Activated gamma-delta T cell treated with Interleukin-2 at 50 U/mL for 16 hours (primary cell): Measurements from ENCODE around the gene ERBB2.
A peak's percentile ranks its signal among the peaks of the same experiment; 100 is the strongest.
"Not testable (repeated sequence)": the region's sequence is repeated elsewhere in the genome, so short reads cannot be mapped to it uniquely, and the experiment has no call there.

Experiments used
- DNase-seq: peaks from one replicate; pipeline ENCODE4 v3.0.0-alpha.2; 2020

ERBB2 gene

DNA sequence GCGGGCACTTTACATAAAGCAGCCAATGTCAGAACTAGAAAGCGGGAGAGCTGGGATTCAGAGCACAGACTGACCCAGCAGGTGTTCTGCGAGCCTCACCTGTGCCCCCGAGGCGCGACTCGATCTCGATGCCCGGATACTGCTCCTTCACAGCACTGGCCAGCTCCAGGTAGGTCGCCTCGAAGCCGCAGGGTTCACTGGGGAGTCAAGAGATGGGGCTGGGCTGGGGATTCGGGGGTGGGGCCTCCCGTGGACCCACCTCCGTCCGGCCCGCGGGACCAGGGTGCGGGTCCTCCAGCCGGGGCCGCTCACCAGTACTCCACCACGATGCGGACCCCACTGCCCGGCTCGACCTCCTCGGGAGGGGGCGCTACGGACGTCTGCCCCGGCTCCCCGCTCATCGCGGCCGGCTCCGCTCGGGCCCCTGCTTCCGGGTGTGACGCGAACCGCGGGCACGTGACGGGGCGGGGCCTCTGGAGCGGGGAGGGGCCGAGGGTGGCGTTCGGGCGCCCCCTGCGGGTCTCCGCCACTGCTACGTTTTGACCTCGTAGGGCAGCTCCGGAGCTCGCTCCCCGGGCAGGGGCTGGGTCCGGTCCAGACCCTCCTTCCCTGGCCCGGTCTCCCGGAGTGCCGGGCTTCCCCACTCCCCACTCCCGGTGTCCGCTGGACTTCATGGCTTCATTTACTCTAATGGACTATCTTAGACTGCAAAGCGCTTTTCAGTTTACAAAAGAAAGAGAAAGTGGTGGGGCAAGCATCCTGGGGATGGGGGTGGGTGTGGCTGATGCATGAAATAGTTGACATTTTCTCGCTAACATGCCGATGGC is 30.4 kb downstream of the ERBB2 start, which contains the start of gene MIEN1:
Gene MIEN1, minus strand, starts transcription at position 438 of the 827 bp plus-strand sequence. Its CDS starts 37 bp downstream, at position 401.
- DNase-seq: peak; percentile 95

DNA sequence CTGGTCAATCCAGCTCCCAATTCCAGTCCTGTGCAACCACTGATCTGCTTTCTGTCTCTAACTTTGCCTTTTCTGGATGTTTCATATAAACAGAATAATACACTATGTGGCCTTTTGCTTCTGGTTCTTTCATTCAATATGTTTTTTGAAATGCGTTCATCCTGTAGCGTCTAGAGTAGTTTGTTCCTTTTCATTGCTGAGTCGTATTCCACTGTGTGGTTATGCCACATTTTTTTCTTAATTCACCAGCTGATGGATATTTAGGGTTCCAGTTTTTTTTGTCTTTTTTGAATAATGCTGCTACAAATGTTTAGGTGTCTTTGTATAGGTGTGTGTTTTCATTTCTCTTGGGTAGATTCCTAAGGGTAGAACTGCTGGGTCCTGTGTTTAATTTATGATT is 32.7 kb downstream of the ERBB2 start:
- no peak for DNase-seq

DNA sequence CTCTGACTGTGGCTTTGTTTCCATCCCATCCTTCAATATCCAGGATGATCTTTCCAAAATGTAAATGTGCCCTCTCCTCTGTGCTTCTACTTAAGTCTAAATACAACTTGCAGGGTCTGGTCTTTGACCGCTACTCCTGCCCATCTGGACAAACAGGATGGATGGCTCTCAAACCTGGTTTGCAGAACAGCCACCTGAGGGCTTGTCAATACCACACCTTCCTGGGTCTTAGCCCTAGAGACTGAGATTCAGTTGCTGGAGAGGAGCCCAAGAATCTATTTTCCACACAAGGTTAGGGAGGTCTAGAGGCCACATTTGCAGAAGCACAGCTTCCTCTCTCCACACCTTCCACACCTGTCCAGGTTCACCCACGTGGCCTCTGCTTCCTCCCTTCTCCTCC is 36.0 kb downstream of the ERBB2 start:
- DNase-seq: no peak

DNA sequence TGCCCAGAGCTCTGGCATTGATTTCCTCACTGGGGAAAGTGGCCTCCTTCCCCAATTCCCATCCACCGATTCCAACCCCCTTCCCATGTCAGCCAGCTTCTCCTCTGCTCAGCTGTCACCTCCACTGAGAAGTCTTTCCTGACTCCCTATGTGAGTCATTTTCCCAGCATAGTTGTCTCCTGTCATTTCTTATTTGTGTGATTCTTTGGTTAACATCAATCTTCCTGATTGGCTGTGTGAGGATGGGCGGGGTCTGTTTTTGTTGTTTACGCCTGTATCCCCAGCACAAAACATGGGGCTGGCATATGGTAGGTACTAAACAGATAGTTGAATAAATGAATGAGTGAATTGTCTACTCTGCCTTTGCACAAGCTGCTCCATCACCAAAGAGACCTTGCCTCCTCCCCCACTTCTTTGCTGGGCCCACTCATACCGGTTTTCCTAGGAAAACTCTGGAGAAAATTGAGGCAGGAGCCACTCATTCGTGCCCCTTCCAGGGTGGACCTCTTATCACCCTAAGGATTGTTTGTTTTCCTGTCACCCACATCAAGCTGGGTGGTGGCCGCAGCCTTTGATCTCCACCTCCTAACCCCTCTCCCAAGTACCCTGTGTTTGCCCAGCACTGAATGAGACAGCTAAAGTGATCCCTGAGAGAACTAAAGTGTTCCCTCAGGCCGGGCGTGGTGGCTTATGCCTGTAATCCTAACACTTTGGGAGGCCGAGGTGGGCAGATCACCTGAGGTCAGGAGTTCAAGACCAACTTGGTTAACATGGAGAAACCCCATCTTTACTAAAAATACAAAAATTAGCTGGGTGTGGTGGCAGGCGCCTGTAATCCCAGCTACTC is 36.7 kb downstream of the ERBB2 start:
- no peak for DNase-seq

DNA sequence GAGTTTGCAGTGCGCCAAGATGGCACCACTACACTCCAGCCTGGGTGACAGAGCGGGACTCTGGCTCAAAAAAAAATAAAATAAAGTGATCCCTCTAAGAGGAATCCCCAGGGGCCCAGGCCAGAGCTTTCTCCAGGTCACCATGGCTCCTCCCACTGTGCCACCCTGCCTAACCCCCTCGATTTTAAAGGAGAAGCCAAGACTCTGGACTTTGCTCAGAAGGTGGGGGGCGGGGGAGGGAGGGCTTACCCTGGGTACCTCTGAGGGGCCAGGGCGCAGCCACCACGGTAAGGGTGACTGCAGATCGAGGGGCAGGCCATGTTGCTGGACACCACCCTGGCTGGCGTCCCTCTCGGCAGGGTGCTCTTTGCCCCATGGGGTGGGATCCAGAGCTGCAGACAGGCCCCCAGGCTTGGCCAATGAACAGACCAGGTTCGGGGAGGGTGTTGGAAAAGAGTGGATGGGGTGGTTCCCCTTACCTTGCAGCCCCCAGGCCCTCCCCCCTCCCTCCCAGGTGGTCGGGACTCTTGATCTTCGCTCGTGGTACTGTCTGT is 37.4 kb downstream of the ERBB2 start:
- DNase-seq: no peak

DNA sequence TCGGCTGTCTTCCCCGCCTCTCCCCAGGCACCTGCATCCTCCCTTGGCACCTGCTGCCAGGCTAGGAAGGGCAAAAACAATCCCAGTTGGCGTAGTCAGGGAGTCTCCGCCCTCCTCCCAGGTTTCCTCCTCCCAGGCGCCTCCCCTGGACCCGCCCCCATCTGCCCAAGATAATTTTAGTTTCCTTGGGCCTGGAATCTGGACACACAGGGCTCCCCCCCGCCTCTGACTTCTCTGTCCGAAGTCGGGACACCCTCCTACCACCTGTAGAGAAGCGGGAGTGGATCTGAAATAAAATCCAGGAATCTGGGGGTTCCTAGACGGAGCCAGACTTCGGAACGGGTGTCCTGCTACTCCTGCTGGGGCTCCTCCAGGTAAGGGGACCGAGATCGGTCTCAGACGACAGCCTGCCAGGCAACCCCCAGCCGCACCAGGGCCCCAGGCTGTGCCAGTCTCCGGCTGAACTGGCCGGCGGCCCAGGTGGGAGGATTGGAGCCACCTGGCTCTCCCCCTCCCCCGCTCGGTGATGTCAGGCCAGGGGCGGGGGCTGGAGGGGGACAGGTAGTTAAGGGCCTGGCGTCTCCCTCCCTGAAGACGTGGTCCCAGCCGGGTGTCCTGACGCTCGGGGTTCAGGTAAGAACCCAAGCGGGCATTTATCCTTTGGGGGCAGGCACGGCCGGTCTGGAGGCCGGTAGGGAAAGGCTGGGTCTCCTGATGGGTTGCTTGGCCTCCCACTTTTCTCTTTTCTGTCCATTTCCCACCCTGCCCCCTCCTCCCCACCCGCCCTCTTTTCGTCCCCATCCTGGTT is 38.1 kb downstream of the ERBB2 start, which contains the start of gene GRB7:
Gene GRB7, plus strand, starts transcription at position 179 of the 808 bp plus-strand sequence. CDS start 4,364 bp downstream, outside the sequence.
- DNase-seq: no peak

DNA sequence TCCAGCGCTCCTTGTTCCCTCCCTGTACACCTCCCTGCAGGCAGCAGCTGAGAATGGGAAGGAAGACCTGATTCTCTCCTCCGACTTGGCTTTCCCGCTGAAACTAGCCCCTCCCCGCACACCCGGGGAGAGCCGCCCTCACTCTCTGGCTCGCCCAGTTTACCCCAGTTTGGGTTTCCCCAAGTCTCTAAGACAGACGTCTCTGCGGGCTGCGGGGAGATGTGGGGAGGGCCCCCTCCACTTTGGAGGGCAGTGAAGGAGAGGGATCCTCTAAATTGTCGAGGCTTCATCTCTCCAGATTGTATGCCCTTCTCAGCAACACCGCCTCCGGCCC is 38.7 kb downstream of the ERBB2 start:
- peak; percentile 33 for DNase-seq

DNA sequence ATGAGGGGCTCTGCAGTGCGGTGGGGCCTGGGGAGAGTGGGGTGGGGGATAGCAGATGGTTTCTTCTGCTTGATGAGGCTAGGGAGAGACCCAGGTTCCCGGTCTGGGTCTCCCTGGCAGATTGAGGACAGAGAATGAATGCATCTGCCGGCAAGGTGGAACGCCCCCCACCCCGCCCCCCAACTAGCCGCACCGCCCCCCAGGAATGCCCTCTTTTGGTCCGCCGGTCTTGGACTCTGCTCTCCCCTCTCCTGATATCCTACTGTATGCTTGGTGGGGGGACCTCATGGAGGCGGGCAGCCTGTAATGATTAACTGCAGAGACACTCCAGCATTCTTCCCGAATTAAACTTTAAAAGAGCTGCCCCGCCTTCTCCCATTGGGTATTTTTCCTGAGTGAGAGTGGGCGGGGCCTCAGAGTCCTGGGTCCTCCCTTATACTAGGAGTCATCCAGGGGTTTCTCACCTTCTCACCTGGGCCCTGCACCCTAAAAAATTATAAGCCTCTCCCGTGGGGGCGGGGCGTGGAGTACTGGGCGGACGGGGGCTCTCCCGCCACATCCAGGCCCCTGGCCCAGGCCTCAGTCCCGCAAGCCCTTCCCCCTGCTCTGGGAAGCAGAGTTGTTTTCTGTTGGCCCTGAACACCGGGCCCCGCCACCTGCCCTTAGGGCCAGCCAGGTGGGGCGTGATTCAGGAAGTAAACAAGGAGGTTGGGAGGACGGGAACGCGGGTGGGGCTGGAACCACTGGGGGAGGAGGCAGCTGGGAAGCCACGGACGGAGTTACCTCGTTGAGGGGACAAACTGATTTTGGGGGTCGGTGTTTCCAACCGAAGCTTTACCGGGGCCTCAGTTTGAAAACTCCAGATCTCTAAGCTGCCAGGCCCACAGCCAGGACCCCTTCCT is 39.4 kb downstream of the ERBB2 start:
- no peak for DNase-seq

DNA sequence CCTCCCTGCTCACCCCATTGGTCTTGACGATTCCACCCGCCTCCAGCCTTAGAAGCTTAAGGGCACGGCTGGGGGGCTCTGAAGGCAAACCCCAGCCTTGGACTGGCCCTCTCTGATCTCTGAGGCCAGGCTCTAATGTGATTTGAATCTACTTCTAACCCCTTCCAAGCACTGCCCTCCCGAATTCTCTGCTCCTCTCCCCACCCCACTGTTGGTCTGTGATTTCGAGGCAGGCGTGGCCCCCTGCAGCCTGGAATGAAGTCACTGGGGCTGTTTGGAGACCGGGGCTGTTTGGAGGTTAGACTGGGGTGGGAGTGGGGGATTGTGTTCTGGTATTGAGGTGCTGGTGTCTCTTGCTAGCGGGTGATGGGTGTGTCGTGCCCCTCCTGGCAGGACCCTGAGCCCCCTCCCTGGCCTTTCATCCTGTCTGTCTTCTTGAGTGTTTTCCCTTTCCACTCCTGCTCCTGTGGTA is 40.1 kb downstream of the ERBB2 start:
- no peak for DNase-seq

DNA sequence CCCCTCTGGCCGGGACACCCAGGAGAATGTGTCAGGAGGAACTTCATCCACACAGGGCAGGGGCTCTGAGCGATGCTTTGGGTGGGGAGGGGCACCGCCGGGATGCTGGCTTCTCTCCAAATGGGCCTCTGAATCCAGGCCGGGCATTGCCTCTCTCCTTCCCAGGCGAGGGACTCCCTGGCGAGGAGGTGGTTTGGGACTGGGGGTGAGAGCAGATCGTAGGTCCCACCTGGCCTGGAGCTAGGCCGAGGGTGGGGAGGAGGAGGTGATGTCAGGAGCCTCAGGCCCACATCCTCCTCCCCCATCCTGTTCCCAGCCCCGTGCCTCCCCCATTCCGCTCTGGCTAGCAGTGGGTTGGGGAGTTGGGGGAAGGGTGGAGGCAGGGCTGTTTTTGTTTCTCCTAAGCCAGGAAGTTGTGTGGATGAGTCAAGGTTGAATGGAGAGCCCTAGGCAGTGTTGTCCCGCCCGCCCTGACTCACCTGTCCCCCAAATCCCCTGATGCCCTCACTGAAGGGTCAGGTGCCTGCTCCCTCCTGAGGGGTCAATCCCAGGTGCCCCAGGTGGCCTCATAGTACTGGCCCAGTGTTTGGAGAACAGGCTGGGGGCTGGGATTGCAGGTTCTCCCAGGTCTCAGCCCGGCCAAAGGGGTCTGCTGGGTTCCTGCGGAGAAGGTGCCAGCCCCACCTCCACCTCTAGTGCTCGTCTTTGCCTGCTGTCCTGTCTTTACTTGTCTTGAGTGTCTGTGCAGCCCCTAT is 40.7 kb downstream of the ERBB2 start:
- DNase-seq: no peak

DNA sequence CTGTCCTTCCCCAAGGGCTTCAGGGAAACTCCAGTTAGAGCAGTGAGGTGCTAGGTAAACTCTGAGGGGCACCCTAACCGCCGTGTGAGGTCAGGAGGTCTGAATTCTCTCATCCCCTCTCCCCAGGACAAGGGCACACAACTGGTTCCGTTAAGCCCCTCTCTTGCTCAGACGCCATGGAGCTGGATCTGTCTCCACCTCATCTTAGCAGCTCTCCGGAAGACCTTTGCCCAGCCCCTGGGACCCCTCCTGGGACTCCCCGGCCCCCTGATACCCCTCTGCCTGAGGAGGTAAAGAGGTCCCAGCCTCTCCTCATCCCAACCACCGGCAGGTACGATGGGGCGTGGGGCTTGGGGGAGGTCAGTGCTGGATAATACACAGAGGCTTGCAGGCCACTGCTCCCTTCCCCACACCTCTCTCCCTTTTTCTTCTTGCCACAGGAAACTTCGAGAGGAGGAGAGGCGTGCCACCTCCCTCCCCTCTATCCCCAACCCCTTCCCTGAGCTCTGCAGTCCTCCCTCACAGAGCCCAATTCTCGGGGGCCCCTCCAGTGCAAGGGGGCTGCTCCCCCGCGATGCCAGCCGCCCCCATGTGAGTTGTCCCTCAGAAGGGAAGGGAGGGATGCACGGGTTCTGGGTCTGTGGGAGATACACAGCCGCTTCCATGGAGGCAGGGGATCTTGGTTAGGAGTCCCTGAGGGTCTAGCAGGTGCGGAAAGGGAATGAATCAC is 42.4 kb downstream of the ERBB2 start:
- no peak for DNase-seq

DNA sequence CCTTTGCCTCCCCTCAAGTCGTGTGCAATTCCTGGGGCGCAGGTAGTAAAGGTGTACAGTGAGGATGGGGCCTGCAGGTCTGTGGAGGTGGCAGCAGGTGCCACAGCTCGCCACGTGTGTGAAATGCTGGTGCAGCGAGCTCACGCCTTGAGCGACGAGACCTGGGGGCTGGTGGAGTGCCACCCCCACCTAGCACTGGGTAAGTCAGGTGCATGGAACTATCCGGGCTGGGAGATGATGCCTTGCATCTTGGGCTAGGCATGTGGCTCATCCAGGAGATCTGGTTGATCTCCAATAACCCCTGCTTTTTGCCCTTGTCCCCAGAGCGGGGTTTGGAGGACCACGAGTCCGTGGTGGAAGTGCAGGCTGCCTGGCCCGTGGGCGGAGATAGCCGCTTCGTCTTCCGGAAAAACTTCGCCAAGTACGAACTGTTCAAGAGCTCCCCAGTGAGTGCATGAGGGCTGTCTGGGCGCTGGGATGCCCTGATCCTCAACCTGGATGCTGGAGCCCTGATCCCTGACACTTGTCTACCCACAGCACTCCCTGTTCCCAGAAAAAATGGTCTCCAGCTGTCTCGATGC is 43.1 kb downstream of the ERBB2 start:
- DNase-seq: no peak

DNA sequence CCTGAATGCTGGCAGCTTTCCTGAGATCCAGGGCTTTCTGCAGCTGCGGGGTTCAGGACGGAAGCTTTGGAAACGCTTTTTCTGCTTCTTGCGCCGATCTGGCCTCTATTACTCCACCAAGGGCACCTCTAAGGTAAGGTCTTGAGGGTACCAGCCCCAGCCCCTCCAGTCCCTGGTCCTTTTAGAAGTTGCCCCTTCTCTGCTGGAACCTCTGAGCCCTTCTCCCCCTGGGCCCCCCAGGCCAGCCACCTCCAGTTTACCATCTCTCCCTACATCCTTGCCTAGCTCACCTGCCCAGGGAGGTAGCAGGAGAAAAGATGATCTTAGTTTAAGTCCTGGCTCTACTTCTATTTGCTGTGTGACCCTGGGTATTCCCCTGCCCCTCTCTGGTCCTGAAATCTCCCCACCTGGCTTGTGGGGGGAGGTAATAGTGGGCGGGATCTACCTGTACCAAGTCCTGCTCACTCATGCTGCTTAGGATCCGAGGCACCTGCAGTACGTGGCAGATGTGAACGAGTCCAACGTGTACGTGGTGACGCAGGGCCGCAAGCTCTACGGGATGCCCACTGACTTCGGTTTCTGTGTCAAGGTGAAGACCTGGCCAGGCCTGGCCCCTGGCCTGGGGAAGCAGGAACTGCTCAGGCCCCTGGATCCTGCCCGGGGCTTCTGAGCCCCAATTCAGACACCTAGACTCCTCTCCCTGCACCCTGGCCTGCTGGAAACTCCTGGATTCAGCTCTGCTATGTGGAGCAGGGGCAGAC is 44.4 kb downstream of the ERBB2 start:
- no peak for DNase-seq

DNA sequence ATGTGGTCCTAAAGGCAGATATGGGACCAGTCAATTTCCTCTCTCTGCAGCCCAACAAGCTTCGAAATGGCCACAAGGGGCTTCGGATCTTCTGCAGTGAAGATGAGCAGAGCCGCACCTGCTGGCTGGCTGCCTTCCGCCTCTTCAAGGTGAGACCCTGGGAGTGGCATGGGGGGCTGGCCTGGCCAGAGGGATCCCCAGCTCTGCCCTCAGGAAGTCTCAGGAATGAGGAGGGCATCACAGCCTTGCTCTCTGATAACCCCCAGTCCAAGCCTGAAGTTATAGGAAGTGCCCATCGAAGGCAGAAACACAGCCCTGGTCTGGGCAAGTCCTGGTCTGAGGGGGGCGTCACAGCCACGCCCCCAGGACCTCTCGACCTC is 45.0 kb downstream of the ERBB2 start:
- DNase-seq: no peak

DNA sequence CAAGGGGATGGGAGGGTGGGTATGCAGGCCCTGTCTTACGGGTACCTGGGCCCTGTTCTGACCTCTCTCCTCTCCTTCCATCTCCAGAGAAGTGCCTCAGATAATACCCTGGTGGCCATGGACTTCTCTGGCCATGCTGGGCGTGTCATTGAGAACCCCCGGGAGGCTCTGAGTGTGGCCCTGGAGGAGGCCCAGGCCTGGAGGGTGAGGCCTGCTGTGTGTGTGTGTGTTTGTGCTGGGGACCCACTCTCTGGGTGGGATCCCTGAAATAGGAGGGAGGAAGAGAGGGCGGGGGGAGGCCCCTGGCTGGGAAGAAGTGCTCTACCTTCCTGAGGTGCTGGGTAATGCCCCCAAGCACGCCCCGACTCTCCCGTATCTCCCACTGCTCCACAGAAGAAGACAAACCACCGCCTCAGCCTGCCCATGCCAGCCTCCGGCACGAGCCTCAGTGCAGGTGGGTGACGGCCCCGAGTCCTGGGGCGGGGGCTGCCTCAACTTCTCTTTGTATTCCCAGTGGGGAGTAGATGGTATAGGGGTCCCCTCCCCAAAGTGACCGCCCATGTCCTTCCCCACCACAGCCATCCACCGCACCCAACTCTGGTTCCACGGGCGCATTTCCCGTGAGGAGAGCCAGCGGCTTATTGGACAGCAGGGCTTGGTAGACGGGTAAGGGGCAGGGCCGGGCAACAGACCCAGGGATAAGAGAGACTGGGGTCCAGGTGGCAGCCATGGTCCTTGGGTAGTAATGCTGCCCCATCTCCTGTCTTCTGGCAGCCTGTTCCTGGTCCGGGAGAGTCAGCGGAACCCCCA is 45.7 kb downstream of the ERBB2 start:
- no peak for DNase-seq

DNA sequence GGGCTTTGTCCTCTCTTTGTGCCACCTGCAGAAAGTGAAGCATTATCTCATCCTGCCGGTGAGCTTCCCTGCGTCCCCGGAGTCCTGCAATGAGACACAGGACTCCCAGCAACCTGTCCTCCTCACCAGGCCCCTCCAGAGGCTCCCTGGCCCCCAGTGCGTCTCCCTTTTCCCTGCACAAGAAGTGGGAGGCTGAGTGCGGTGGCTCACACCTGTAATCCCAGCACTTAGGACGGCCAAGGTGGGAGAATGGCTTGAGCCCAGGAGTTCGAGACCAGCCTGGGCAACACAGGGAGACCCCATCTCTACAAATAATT is 46.2 kb downstream of the ERBB2 start:
- no peak for DNase-seq

DNA sequence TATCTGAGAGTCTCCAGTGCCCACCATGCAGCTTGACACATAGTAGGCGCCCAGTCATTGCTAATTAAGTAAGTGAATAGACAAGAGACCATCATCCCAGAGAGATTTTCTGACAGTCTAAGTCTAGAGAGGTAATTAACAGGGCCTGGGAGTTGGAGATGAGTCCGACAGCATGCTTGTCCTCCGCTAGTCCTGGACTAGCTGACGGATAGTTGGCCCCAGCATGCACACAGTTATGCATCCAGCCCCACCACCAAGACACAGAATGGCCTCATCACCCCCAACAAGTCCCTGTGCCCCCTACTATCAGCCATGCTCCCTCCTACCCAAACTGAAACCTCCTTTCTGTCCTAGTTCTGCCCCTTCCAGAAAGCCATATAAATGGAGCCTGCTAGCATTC is 47.9 kb downstream of the ERBB2 start:
- no peak for DNase-seq

DNA sequence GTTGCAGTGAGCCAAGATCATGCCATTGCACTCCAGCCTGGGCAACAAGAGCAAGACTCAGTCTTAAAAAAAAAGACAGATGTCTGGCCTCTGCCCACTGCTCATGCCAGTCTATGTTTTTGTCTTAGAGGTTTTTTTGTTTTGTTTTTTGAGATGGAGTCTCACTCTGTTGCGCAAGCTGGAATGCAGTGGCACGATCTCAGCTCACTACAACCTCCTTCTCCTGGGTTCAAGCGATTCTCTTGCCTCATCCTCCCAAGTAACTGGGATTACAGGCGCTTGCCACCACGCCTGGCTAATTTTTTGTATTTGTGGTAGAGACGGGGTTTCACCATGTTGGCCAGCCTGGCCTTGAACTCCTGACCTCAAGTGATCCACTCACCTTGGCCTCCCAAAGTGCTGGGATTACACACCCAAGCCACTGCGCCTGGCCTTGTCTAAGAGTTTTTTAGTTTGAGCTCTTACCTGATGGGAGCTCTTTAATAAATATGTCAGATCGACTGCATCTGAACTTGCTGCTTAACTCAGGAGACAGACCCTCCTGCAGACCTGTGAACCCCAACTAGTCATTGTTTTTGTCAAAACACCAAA is 48.7 kb downstream of the ERBB2 start:
- not testable (repeated sequence) for DNase-seq
